ENCODE measurements around the gene CNTN3. TPM values are rescaled to one million over a fixed set of nuclear protein-coding genes. Genes with fewer than 3 reads are reported as not detected.

The CNTN3 gene
- 8.1 TPM for total RNA-seq

DNA sequence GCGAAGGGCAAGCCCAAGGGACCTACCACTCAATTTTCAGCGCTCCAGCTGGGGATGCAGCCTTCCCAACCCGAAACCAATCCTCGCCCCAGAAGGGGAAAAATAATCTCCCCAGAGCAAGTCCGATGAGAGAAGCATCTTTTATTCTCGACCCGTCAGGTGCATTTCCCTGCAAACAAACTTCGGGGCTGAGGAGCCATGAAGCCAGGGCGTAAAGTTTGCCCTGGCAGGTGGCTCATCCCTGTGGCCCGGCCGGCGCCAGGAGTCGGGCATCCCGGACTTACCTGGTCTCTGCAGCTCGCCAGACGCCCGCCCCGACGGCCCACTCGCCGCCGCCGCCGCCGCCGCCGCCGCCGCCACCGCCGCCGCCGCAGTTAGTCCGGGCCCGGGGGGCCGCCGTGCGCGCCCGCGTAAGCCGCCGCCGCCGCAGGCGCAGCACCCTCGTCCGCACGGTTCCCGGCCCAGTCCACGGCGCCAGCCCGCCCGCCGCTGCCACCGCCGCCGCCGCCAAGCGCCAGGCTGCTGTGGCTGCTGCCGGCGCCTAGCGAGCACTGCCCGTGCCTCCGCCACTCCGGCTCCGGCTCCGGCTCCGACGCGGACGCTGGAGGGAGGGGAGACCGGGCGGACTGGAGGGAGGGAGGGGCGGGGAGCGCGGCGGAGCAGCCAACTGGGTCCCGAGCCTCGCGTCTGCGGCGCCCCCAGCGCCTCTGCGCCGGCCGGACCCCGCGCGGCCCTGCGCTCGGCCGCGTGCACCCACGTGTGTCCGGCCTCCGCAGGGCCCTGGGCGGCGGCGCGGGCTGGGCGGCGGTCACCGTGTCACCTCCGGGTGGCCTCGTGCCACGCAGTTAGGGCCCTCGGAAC lies at the start of gene CNTN3:
TSS of gene CNTN3 (minus strand) at position 553 of the 861 bp plus-strand sequence. CDS start 93,547 bp downstream, outside the sequence.

All from metanephros (tissue), 1 donor.